Hepatocyte (in vitro differentiated cells): ENCODE results near the gene MRPL48. TPM values are rescaled to one million over a fixed set of nuclear protein-coding genes. Genes with fewer than 3 reads are reported as not detected.

Experiments used
- DNase-seq: peaks from one replicate; pipeline ENCODE4 v3.0.0-alpha.2; 2016; ENCODE audit warnings: low spot score
- H2AFZ ChIP-seq: fragments of 200-600 bp; sonication (generic); 2 replicates; pipeline ENCODE4 v1.6.0; 2016; ENCODE audit warnings: antibody characterized with exemption, mild to moderate bottlenecking
- H3K27ac ChIP-seq: fragments of 200-600 bp; sonication (generic); 2 replicates; pipeline ENCODE4 v1.5.1; 2016; ENCODE audit warnings: mild to moderate bottlenecking
- H3K27me3 ChIP-seq: fragments of 200-600 bp; sonication (generic); 2 replicates; pipeline ENCODE4 v1.6.1; 2016
- H3K36me3 ChIP-seq: fragments of 200-600 bp; sonication (generic); replicated peaks from 2 replicates; pipeline ENCODE4 v1.5.1; 2016; ENCODE audit warnings: low read depth; ENCODE audit not compliant: insufficient read depth
- H3K4me1 ChIP-seq: fragments of 200-600 bp; sonication (generic); 2 replicates; pipeline ENCODE4 v1.5.1; 2016; ENCODE audit warnings: mild to moderate bottlenecking, moderate library complexity; ENCODE audit not compliant: insufficient read depth
- H3K4me2 ChIP-seq: fragments of 200-600 bp; sonication (generic); 2 replicates; pipeline ENCODE4 v1.6.0; 2016
- H3K4me3 ChIP-seq: fragments of 200-600 bp; sonication (generic); 2 replicates; pipeline ENCODE4 v1.5.1; 2016; ENCODE audit warnings: mild to moderate bottlenecking
- H3K79me2 ChIP-seq: fragments of 200-600 bp; sonication (generic); 2 replicates; pipeline ENCODE4 v1.6.0; 2017; ENCODE audit warnings: mild to moderate bottlenecking
- H3K9me2 ChIP-seq: fragments of 200-600 bp; sonication (generic); replicated peaks from 2 replicates; pipeline ENCODE4 v1.6.0; 2017; ENCODE audit warnings: mild to moderate bottlenecking; ENCODE audit not compliant: insufficient read depth
- H3K9me3 ChIP-seq: fragments of 200-600 bp; sonication (generic); 2 replicates; pipeline ENCODE4 v1.5.1; 2016; ENCODE audit warnings: low read depth, mild to moderate bottlenecking
- H4K20me1 ChIP-seq: fragments of 200-600 bp; sonication (generic); 2 replicates; pipeline ENCODE4 v1.6.0; 2016; ENCODE audit warnings: mild to moderate bottlenecking; ENCODE audit not compliant: insufficient read depth, poor library complexity, severe bottlenecking
- CTCF ChIP-seq: fragments of 200-600 bp; sonication (generic); IDR thresholded peaks from 2 replicates; pipeline ENCODE4 v1.5.1; 2016; ENCODE audit warnings: antibody characterized with exemption, mild to moderate bottlenecking; ENCODE audit not compliant: poor library complexity
- EZH2 ChIP-seq: fragments of 200-600 bp; sonication (generic); IDR thresholded peaks from 2 replicates; pipeline ENCODE4 v1.6.1; 2016; ENCODE audit warnings: antibody characterized with exemption, mild to moderate bottlenecking, borderline replicate concordance
- EZH2phosphoT487 ChIP-seq: fragments of 200-600 bp; sonication (generic); IDR thresholded peaks from one replicate; pipeline ENCODE4 v1.6.1; 2018; ENCODE audit warnings: antibody characterized with exemption, mild to moderate bottlenecking, low read depth, moderate library complexity; ENCODE audit not compliant: unreplicated experiment, severe bottlenecking
- WGBS: methylation state at CpG from one replicate; pipeline ENCODE4 v1.1.6; 2016; ENCODE audit warnings: low lambda C conversion rate; ENCODE audit errors: missing lambda C conversion rate; 5-methylcytosine and 5-hydroxymethylcytosine counted together
- polyA plus RNA-seq: library from polyadenylated mRNA; unstranded; fragments of >200 nt; fragmentation: Nextera tagmentation; extraction: Ambion mirVana; gene quantifications from 2 replicates; pipeline ENCODE4 v1.2.1, GENCODE V29; 2016
- total RNA-seq: library from RNA; depleted of rRNA; stranded (reverse); fragments of >200 nt; gene quantifications from 2 replicates; pipeline ENCODE4 v1.2.3, GENCODE V29; 2014

Gene MRPL48
- total and polyA plus RNA-seq, 2 experiments from 2014 or later: 25.9 to 59.1 TPM

GRCh38 chr11:73830261-73830660, 42.6 kb downstream of the MRPL48 start:
- H3K4me3 ChIP-seq: no peak overlapping the region
- no peak for TF ChIP-seq CTCF
- TF ChIP-seq EZH2: no peak
- TF ChIP-seq EZH2phosphoT487: no peak
- H3K36me3 ChIP-seq: no peaks in the 10 kb centered on the region
- no peaks in the 10 kb centered on the region for H4K20me1 ChIP-seq
- no peaks in the 10 kb centered on the region for H3K79me2 ChIP-seq
- H3K4me2 ChIP-seq: no peak overlapping the region
- no peaks in the 10 kb centered on the region for H3K9me2 ChIP-seq
- 86% methylated on average over 1 of the region's 1 CpG for WGBS
- no peak for DNase-seq
- H2AFZ ChIP-seq: no peak overlapping the region
- H3K4me1 ChIP-seq: no peaks in the 10 kb centered on the region
- no peaks in the 10 kb centered on the region for H3K27me3 ChIP-seq
- H3K9me3 ChIP-seq: no peaks in the 10 kb centered on the region
- no peak overlapping the region for H3K27ac ChIP-seq

GRCh38 chr11:73833067-73833466, 45.4 kb downstream of the MRPL48 start:
- no peaks in the 10 kb centered on the region for H3K4me1 ChIP-seq
- H3K4me3 ChIP-seq: no peak overlapping the region
- H3K27me3 ChIP-seq: no peaks in the 10 kb centered on the region
- TF ChIP-seq EZH2phosphoT487 (no peak), EZH2 (no peak), CTCF (no peak)
- no peaks in the 10 kb centered on the region for H3K36me3 ChIP-seq
- no peaks in the 10 kb centered on the region for H3K9me2 ChIP-seq
- 76% methylated on average over 2 of the region's 2 CpGs for WGBS
- no peaks in the 10 kb centered on the region for H3K9me3 ChIP-seq
- H4K20me1 ChIP-seq: no peaks in the 10 kb centered on the region
- no peak overlapping the region for H3K27ac ChIP-seq
- no peak for DNase-seq
- H3K4me2 ChIP-seq: no peak overlapping the region
- H3K79me2 ChIP-seq: no peaks in the 10 kb centered on the region
- H2AFZ ChIP-seq: no peak overlapping the region

GRCh38 chr11:73838443-73839122, 50.9 kb downstream of the MRPL48 start:
- no peak overlapping the region for H3K27ac ChIP-seq
- 65% methylated on average over 3 of the region's 3 CpGs for WGBS
- no peaks in the 10 kb centered on the region for H3K9me2 ChIP-seq

More at GRCh38 chr11:73838443-73839122, 50.9 kb downstream of the MRPL48 start:
- no peak overlapping the region for H2AFZ ChIP-seq
- H3K36me3 ChIP-seq: no peaks in the 10 kb centered on the region
- no peak overlapping the region for H3K4me2 ChIP-seq
- no peaks in the 10 kb centered on the region for H3K27me3 ChIP-seq
- DNase-seq: peak; percentile 6
- no peak for TF ChIP-seq CTCF
- no peak for TF ChIP-seq EZH2
- TF ChIP-seq EZH2phosphoT487: no peak
- no peaks in the 10 kb centered on the region for H3K4me1 ChIP-seq
- no peaks in the 10 kb centered on the region for H3K79me2 ChIP-seq
- no peak overlapping the region for H3K4me3 ChIP-seq
- no peaks in the 10 kb centered on the region for H4K20me1 ChIP-seq
- H3K9me3 ChIP-seq: no peaks in the 10 kb centered on the region
